Hematopoietic multipotent progenitor cell treated with erythropoietin and hydrocortisone succinate and interleukin-3 and kit ligand, for 6 days (in vitro differentiated cells): Measurements from ENCODE around the gene ASIP.
"Not testable (repeated sequence)": the region's sequence is repeated elsewhere in the genome, so short reads cannot be mapped to it uniquely, and the experiment has no call there.

Experiments used
- DNase-seq: peaks from one replicate; pipeline ENCODE4 v3.0.0-alpha.2; 2015

Gene ASIP, protein sequence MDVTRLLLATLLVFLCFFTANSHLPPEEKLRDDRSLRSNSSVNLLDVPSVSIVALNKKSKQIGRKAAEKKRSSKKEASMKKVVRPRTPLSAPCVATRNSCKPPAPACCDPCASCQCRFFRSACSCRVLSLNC

DNA sequence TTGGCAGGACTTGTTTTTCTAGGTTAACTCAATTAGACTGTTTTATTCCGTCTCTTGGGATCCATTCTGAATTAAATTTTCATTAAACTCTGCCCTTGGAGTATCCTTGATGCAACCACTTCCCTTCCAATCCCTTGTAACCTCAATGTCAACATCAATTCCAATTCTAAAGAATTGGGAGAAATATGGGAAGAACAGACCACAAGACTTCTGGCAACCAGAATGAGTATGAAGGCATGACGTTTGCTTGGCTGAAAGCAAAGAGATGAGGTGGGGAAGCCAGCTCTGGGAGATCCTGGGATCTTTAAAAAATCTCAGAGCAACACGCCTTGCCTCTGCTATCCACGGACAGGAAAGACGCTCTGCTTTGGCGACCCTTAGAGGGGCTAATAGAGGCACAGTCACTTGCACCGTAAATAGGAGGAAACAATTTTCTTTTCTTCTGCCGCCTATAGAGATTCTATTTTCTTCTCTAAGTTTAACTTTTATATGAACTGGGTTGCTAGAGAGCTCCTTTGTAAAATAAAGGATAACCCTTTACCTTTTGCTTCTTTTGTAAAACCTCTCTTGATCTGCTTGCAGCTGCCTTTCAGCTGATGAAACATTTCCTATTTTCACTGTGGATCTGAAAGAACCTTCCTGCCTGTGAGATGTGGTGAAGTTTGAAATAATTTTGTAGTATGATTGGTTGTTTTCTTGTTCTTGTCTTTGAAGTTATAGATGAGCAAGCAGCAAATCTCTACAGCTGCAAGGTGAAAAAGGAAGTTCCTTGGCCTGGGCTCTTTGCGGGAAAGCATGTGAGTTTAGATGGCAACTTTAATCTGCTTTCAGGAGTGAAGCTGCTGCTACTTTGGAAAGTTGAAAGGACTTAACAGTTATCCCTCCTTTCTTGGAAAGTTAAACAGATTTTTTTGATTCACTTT lies at the start of gene ASIP:
TSS of gene ASIP (plus strand) at position 731 of the 923 bp plus-strand sequence. CDS start 18,952 bp downstream, outside the sequence.
- DNase-seq = no peak

DNA sequence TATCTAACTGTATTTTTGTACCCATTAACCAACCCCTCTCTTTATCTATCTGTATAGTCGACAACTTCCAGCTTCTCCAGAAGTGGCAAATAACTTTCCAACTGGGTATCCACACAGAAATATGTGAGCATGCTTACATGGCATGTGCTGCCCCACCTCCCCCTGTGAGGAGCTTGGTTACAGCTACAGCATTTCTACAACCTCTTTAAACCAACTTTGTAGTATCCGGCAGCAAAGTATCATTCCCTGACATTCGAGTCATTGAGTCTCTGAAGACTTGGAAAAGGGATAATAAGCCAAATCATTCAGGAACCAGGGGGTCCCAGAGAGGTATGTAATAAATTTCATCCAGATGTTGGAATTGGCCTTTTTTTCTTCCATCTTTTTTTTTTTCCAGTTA lies 48.2 kb upstream of the ASIP start:
- DNase-seq = no peak

DNA sequence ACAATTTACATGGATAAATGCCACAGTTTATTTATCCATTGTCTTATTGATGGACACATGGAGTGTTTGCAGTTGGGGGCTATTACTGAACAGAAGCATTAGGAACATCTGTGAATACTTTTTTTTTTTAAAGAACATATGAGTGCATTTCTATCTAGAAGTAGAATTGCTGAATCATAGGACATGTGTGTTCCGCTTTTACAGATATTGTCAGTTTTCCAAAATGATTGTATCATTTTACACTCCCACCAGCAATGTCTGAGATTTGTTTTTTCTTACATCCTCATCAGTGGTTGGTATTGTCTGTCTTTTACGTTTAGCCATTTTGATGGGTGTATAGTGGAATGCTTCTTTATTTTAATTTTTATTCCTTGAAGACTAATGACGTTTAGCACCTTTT lies 42.0 kb upstream of the ASIP start:
- DNase-seq = peak; percentile 24

DNA sequence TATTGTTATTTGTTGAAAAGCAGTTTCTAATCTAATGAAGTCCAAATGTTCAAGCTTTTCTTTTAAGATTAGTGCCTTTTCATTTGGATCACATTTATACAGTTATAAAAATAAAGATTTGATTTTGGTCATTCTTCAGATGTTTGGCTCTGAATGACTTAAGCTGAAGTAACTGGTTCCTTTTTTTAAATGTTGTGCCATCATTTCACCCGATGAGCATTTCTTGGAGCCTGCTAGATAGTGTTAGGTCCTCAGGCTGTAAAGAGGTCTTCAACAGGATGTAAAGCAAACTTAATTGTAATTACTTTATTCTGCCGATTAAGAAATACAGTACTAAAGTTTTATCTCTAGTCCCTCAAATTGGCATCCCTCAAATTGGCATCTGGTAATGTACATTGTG lies 41.2 kb upstream of the ASIP start:
- DNase-seq = no peak

DNA sequence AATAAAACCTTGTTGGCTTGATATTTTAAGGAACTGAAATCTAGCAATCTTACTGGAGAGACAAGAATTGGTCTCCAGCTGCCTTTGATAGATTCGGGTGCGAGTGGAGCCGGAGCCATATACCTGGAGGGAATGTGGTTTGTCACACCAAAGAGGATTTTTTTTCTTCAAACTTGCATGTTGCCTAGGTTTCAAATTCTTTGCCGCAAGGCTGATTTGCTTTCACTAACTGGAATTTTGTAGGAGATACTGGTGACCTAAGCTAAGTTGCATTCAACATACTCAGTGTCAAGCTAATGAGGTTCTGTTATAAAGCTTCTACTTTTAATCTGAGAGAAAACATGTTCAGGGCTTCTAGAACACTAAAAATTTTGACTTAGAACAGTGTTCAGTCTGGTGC lies 39.7 kb upstream of the ASIP start:
- no peak for DNase-seq

DNA sequence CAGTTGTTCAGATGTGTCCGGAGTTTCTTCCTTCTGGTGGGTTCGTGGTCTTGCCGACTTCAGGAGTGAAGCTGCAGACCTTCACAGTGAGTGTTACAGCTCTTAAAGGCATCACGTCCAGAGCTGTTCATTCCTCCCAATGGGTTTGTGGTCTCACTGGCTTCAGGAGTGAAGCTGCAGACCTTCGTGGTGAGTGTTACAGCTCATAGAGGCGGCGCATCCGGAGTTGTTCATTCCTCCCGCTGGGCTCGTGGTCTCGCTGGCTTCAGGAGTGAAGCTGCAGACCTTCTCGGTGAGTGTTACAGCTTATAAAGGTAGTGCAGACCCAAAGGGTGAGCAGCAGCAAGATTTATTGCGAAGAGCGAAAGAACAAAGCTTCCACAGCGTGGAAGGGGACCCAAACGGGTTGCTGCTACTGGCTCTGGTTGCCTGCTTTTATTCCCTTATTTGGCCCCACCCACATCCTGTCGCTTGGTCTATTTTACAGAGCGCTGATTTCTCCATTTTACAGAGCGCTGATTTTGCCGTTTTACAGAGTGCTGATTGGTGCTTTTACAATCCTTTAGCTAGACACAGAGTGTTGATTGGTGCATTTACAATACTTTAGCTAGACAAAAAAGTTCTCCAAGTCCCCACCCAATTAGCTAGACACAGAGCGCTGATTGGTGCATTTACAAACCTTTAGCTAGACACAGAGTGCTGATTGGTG lies 35.9 kb upstream of the ASIP start:
- not testable (repeated sequence) for DNase-seq

DNA sequence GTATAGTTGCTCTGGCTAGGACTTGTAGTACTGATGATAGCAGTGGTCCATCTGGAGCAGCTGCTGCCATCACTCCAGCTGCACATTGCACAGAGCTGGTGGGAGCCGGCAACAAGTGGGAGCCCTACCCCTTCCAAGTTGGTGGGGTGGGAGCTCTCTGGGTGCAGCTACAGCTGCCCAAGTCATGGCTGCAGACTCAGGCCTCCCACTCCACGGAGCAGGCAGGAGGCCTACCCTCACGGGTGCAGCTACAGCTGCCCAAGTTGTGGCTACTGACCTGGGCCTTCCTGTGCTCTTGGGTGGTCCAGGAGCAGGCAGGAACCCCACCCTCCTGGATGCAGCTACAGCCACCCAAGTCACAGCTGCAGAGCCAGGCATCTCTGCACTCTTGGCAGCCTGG lies 32.1 kb upstream of the ASIP start:
- no peak for DNase-seq

DNA sequence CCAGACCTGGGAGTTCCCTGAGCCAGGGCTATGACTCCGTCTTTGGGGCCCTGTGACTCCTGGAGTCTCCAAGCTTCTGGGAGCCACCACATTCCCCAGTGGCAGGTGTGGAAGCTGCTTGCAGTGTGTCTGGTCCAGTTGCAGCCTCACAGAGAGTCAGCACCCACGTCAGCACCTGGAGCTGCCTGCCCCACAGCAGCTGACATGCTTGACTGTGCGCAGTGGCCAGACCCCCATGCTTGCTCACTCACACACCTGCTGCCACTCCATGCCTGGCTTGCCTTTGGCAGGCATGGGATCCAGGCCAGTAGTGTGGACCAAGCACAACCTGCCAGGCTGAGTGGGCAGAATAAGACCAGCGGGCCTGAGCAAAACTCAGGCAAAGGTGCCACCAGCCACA lies 31.0 kb upstream of the ASIP start:
- no peak for DNase-seq

DNA sequence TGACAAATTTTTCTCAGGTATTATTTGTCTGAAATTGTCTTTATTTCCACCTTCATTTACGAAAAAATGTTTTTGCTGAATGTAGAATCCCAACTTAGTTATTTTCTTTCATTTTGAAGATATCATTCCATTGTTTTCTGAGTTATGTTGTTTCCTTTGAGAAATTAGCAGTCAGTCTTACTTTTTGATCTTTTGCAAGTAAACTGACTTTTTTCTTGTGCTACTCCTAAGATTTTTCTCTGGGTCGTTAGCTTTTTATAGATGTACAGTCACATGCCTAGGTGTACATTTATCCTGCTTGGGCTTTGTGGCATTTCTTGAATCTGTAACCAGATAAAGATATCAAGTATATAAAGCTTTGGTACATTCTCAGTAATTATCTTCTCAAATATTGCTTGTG lies 29.6 kb upstream of the ASIP start:
- DNase-seq = no peak

DNA sequence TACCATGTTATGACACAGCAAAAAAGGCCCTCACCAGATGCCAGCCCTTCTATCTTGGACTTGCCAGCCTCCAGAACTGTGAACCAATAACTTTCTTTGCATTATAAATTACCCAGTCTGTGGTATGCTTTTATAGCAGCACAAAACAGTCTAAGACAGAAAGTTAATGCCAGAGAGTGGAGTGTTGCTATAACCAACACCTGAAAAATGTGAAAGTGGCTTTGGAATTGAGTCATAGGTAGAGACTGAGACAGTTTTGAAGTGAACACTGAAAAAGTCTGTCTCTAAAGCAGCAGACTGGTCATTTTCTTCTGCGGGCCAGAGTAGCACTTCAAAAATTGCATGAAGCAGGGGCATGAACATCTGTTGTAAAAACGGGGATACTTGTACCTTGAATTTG lies 28.0 kb upstream of the ASIP start:
- no peak for DNase-seq

DNA sequence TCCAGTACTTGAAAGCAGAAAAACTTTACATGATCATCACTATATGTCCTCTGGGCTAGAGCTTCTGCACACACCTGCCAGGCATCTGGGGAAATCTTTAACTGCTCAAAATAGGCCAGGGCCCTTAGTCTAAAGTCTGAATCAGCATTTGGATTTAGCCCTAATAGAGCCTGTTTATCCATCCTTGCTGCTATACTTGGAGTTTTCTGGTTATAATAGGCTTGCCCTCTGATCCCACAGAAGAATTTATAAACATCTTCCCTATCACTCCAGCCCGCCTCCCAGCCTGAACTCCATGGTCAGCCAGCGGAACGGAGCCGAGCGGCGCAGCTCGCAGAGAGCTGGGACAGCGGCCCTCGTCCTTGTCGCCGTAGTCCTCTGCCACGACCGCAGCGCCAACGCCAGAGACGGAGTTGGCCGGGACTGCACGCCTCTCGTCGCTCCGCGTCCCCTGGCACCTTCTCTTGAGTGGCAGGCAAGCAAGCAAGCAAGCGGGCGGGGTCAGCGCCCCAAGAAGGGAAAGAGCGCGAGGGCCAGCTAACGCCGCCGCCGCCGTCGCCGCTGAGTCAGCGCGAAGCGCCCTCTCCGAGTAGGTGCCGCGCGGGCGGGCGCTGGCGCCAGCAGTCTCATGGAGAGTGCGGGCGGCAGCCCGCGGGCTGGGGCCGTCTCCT lies 25.4 kb upstream of the ASIP start:
- DNase-seq = peak; percentile 90

DNA sequence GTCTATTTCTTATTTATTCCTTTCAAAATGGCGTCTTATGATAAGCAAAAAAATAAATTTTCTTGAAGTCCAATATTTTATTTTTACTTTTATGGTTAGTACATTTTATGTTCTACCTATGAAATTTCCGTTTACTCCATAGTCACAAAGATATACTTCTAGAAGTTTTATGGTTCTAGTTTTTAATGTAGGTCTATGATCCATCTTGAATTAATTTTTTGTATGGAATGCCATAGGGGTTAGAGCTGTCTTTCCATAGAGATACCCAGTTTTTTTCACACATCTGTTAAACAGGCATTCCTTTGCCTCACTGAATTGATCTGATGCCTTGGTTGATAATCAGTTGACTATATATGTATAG lies 24.9 kb upstream of the ASIP start:
- DNase-seq = no peak

DNA sequence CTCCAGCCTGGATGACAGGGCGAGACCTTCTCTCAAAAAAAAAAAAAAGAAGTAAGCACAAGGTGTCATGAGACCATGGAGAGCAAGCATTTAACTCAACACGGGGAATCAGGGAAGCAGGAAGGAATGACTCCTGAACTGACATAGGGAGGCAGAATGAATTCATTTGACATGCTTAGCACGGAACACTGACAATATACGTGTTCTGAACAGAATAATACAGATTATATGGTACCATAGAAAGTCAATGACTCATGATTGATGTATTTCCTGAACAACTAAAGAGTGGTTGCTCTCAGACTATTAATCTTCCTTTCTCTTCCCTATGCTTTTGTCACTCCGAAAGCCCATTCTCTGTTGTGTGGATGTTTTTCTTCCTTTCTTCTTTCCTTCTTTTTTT lies 20.7 kb upstream of the ASIP start:
- no peak for DNase-seq

DNA sequence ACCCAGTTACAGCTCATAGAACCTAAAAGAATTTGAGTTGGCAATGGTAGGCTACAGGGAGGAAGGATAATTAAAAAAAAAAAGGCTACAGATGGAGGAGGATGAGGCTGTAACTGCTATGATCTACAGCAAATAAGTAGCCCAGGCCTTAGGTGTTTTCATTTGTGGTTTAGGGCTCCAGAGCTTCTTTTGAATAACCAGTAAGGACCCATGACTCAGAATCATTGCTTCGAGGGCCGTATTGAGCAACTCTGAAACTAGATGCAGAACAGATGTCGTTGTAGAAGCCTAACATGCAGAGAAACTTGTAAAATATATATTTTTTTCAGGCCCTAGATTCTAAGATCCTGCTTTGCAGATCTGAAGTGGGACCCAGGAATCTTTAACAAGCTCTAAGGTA lies 19.0 kb upstream of the ASIP start:
- DNase-seq = no peak

DNA sequence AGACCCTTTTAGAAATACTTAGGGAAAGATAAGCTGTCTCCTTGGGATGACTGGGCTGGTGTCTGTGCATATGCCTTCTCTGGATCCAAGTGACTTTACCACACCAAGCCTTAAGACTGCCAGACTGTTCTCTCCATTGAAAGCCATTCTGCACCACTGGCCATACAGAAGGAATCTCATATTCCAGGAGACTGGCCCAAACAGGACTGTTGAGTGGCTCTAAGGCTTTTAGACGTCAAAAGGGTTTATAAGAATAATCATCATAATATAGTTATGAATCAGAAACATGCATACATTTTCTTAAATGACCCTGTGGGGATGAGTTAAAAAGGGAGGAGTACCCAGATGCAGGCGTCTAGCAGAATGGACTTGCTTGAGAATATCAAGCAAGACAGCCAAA lies 17.0 kb upstream of the ASIP start:
- DNase-seq = not testable (repeated sequence)

DNA sequence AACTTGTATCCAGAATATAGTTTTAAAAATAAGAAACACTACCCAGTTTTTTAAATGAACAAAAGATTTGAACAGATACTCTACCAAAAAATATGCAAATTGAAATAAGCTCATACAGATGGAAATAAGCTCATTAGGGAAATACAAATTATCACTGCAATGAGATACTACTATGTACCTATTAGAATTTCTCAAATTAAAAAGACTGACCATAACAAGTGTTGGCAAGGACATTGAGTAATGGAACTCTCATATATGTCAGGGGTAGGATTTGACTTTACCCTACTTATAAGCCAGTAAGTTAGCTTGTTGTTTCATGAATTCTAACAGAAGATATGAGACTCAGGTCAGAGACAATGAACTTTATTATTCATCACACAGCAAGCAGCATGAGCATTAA lies 9.6 kb upstream of the ASIP start:
- no peak for DNase-seq

DNA sequence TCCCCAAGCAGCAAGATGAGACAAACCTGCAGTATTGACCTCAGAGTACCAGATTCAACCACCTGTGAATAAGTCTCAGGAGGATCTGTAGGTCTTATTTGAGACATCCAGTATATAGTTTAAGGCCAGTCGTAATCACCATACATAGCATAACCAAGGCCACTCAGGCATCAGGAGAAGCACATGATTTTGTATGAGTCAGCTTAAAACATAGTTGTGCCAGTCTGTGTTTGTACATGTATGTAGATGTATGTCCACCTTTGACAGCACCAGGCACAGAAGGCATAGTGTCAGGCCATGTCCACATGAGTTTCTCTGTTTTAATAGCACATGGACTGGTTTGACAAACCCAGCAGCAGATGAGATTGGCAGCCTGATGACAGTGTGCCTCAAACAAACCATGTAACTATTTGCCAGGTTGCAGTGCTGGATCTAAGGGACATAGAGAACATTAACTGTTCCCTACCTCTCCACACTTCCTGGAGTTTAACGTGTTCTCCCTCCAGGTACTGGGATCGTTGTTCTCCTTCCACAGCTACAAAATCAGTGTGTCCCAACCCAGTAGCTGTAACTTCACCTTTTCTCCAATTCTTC lies 8.6 kb upstream of the ASIP start:
- DNase-seq = no peak

DNA sequence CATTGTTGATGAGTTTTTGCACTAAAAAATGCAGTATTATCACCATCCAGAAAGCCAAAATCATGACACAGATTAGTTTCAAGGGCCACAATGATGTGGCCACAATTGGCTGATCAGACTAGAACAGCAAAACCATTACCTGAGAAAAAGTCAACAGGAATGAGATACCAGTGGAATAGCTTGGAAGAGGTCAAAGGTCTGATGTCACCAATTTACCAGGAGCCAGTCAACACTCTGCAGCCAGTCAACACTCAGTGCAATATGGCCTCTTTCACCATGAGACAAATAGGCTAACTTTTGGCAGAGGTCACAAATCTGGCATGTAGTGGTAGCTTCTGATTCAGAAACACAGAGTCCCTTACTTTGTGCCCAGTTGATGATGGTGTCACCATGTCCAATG lies 7.5 kb upstream of the ASIP start:
- DNase-seq = no peak

DNA sequence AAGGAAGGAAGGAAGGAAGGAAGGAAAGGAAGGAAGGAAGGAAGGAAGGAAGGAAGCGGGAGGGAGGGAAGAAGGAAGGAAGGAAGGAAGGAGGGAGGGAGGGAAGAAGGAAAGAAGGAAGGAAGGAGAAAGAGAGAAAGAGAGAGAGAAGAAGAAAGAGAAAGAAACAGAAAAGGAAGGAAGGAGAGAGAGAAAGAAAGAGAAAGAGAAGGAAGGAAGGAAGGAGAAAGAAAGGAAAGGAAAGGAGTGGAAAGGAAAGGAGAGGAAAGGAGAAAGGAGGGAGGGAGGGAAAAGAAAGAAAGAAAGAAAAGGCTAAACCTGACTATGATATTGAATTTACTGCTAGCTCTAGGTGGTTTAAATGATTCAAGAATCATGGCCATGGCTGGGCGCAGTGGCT lies 5.3 kb upstream of the ASIP start:
- DNase-seq = no peak

DNA sequence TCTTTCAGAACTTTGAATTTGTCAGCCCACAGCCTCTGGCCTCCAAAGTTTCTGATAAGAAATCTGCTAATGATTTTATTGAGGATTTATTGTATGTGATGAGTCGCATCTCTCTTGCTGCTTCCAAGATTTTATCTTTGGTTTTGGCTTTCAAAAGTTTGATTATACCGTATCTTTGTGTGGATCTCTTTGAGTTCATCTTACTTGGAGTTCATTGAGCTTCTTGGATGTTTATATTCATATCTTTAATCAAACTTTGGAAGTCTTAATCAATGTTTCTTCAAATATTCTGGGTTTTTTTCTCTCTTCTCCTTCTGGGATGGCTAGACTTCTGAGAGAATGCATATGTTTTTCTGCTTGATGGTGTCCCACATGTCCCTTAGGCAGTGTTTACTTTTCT lies 3.3 kb upstream of the ASIP start:
- no peak for DNase-seq

DNA sequence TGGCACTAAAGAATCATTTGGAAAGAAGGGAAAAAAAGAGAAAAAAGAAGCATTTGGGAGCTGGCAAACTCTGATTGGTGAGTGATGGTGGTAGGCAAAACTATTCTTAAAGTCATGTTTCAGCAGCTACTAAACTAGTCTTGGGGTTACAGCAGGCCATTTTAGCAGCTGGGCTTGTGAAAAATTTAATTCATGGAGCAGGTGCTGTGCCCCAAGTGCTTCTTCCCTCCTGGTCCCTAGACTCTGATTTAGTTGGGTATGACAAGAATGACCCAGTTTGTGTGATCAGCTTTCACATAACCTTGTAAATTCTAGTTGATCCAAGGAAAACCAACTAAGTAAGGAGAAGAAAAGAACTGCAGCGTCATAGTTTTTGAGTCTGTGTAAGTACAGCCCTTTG lies 1.1 kb upstream of the ASIP start:
- no peak for DNase-seq

DNA sequence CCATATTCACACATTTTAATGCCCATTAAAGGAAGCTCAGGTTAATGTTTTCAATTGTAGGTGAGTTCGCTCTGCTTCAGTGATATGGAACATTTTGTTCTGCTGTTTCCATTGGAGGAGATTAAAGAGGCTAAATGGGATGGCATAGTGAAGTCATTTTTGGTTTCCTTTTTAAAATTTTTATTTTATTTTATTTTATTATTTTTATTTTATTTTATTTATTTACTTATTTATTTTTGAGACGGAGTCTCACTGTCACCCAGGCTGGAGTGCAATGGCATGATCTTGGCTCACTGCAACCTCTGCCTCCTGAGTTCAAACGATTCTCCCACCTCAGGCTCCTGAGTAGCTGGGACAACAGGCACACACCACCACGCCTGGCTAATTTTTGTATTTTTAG lies 792 bp downstream of the ASIP start:
- DNase-seq = not testable (repeated sequence)

DNA sequence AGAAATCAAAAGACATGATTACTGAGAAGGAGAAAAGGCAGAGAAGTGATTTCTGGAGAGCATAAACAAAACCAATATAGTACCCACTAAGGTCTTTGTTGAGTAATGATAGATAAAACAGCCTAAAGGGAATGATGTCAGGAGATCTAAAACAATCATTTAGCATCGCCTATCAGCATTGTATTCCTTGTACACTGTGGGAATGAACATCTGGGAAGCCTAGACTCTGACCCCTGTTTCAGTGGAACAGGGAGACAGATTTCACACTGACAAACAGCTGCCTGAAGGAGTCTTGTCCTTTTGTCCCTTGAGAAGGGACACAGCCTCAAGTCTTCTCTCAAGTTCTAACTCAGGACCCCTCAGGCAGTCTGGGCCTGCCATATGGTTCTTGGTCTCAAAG lies 1.7 kb downstream of the ASIP start:
- no peak for DNase-seq
